Nephron progenitor cell (in vitro differentiated cells): ENCODE data around the gene LTBP1.

Experiments
- DNase-seq: peaks from one replicate; pipeline ENCODE4 v3.0.0; 2021
- H3K27ac Mint-ChIP-seq: 2 replicates; pipeline ENCODE4 v1.8.0; 2021; ENCODE audit warnings: mild to moderate bottlenecking, moderate library complexity, mixed read lengths
- H3K27me3 Mint-ChIP-seq: 2 replicates; pipeline ENCODE4 v1.8.0; 2021; ENCODE audit warnings: mild to moderate bottlenecking, low read depth, mixed read lengths; ENCODE audit not compliant: poor library complexity
- H3K36me3 Mint-ChIP-seq: 2 replicates; pipeline ENCODE4 v1.8.0; 2021; ENCODE audit warnings: low read depth, mixed read lengths
- H3K4me1 Mint-ChIP-seq: 2 replicates; pipeline ENCODE4 v1.8.0; 2021; ENCODE audit warnings: mixed read lengths
- H3K4me3 Mint-ChIP-seq: 2 replicates; pipeline ENCODE4 v1.8.0; 2021; ENCODE audit warnings: mild to moderate bottlenecking, moderate library complexity, mixed read lengths
- H3K9me3 Mint-ChIP-seq: 2 replicates; pipeline ENCODE4 v1.8.0; 2021; ENCODE audit warnings: mild to moderate bottlenecking, moderate library complexity, mixed read lengths
- CTCF ChIP-seq: fragments of 200-600 bp; sonication (generic); IDR thresholded peaks from 2 replicates; pipeline ENCODE4 v1.5.0; 2021; ENCODE audit warnings: antibody characterized with exemption

LTBP1 gene

GRCh38 chr2:33421820-33422219 lies 475.1 kb downstream of the LTBP1 start:
- H3K9me3 Mint-ChIP-seq = peaks cover 4% of the 10 kb centered on the region

GRCh38 chr2:33425161-33425560 lies 478.4 kb downstream of the LTBP1 start:
- peaks cover 4% of the 10 kb centered on the region for H3K36me3 Mint-ChIP-seq
- peaks cover 5% of the 10 kb centered on the region for H3K4me1 Mint-ChIP-seq
- no peak for DNase-seq
- peaks cover 6% of the 10 kb centered on the region for H3K27me3 Mint-ChIP-seq
- H3K9me3 Mint-ChIP-seq = peaks cover 13% of the 10 kb centered on the region
- no peak overlapping the region for H3K27ac Mint-ChIP-seq
- no peak overlapping the region for H3K4me3 Mint-ChIP-seq
- TF ChIP-seq CTCF = no peak

More at GRCh38 chr2:33421820-33422219, 475.1 kb downstream of the LTBP1 start:
- no peak overlapping the region for H3K4me3 Mint-ChIP-seq
- H3K27ac Mint-ChIP-seq = no peak overlapping the region
- H3K4me1 Mint-ChIP-seq = peaks cover 13% of the 10 kb centered on the region
- DNase-seq = no peak
- no peak for TF ChIP-seq CTCF
- peaks cover 9% of the 10 kb centered on the region for H3K27me3 Mint-ChIP-seq
- no peaks in the 10 kb centered on the region for H3K36me3 Mint-ChIP-seq

GRCh38 chr2:33425586-33426031 lies 478.9 kb downstream of the LTBP1 start:
- DNase-seq = no peak
- Mint-ChIP-seq H3K27me3 (peaks cover 3% of the 10 kb centered on the region), H3K9me3 (peaks cover 13% of the 10 kb centered on the region), H3K4me3 (no peak overlapping the region), H3K27ac (no peak overlapping the region), H3K36me3 (peaks cover 4% of the 10 kb centered on the region), H3K4me1 (peaks cover under 1% of the 10 kb centered on the region)
- no peak for TF ChIP-seq CTCF

GRCh38 chr2:33426666-33427231 lies 480.0 kb downstream of the LTBP1 start:
- no peak for TF ChIP-seq CTCF
- peaks cover 4% of the 10 kb centered on the region for H3K36me3 Mint-ChIP-seq
- peaks cover 13% of the 10 kb centered on the region for H3K9me3 Mint-ChIP-seq
- no peak overlapping the region for H3K4me3 Mint-ChIP-seq
- no peaks in the 10 kb centered on the region for H3K4me1 Mint-ChIP-seq
- H3K27me3 Mint-ChIP-seq = peaks cover 7% of the 10 kb centered on the region
- DNase-seq = no peak
- no peak overlapping the region for H3K27ac Mint-ChIP-seq

GRCh38 chr2:33430077-33430476 lies 483.3 kb downstream of the LTBP1 start:
- Mint-ChIP-seq H3K27ac (no peak overlapping the region), H3K4me3 (no peak overlapping the region), H3K36me3 (peaks cover 4% of the 10 kb centered on the region), H3K27me3 (peaks cover 10% of the 10 kb centered on the region), H3K4me1 (no peaks in the 10 kb centered on the region), H3K9me3 (peaks cover 11% of the 10 kb centered on the region)
- no peak for DNase-seq
- TF ChIP-seq CTCF = no peak

- peaks cover 10% of the 10 kb centered on the region for H3K27me3 Mint-ChIP-seq
- H3K27ac Mint-ChIP-seq = no peak overlapping the region
- DNase-seq = no peak
- H3K4me1 Mint-ChIP-seq = peaks cover 6% of the 10 kb centered on the region
- TF ChIP-seq CTCF = no peak
- no peak overlapping the region for H3K4me3 Mint-ChIP-seq
- peaks cover 10% of the 10 kb centered on the region for H3K9me3 Mint-ChIP-seq
- H3K36me3 Mint-ChIP-seq = peaks cover 4% of the 10 kb centered on the region
Measured at GRCh38 chr2:33430856-33431255, 484.1 kb downstream of the LTBP1 start.
